Measurements from ENCODE around the gene ARAP1.

ARAP1 gene

DNA sequence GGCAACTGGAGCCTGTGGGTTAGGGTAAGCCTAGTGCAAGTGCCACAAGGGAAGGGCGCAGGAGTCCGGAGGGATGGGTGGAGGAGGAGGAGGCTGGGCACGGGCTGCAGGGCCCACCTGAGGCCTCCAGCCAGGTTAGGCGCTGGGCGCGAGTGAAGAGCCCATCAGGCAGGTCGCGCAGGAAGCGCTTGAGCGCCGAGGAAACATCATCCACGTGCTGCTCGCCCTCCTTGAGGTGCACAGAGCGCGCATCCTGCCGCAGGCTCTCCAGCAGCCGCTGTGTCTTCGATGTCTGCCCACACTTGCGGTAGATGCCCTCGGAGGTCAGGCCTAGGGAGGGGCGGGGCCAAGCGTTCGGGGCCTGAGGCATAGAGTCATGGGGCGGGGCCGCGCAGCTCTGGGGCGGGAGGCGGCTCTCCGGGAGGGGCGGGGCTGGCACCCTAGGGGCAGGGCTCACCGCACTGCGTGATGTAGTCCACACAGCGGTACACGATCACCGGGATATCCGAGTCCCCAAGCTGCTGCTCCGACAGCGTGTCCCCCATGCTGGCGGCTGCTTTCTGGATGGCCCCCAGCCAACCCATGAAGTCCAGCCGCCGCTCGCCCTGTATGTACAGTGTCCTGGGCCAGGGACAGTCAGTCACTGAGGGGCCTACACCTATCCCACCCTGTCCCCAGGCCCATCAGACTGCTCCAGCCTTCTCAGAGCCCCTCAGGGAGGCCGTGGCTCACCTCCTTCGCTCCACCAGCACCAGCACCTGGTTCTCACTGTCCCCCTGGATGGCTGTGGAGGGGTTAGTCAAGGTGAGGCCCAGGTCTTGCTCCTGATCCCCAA, 55.1 kb downstream of the ARAP1 start:
- Histone ChIP-seq H3K4me1 (ENCODE audit: low read depth, poor library complexity, severe bottlenecking) (no peaks in the 10 kb centered on the region), H2AFZ (ENCODE audit: low read depth) (no peak overlapping the region), H3K27me3 (ENCODE audit: insufficient read depth, low read depth) (no peaks in the 10 kb centered on the region)

DNA sequence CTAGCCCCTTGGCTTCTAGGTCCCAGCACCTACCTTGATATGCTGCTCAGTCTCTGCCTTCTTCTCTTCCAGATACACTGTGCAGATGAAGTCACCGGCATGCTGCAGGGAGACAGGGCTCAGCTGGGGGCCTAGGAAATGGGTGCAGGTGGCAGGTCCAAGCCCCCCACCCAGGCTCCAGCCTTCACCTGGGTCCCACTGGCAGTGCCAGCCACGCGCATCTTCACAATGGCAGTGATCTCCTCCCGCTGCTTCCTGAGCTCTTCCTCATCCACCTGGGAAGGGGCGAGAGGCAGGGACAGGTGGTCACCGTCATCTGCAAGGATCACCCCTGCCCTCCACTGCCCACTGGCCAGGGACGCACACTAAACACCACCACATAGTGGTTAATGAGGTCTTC, 56.9 kb downstream of the ARAP1 start:
- H3K9ac ChIP-seq = no peak overlapping the region
- no peak overlapping the region for H3K4me2 ChIP-seq
- no peak overlapping the region for H3K4me3 ChIP-seq (IDR thresholded peaks at IDR 0.05; ENCODE audit: insufficient read depth, low read depth, low read length)
- no peak overlapping the region for H2AFZ ChIP-seq (ENCODE audit: low read depth)
- no peaks in the 10 kb centered on the region for H3K4me1 ChIP-seq (ENCODE audit: low read depth, poor library complexity, severe bottlenecking)
- TF ChIP-seq, protein P1, sequence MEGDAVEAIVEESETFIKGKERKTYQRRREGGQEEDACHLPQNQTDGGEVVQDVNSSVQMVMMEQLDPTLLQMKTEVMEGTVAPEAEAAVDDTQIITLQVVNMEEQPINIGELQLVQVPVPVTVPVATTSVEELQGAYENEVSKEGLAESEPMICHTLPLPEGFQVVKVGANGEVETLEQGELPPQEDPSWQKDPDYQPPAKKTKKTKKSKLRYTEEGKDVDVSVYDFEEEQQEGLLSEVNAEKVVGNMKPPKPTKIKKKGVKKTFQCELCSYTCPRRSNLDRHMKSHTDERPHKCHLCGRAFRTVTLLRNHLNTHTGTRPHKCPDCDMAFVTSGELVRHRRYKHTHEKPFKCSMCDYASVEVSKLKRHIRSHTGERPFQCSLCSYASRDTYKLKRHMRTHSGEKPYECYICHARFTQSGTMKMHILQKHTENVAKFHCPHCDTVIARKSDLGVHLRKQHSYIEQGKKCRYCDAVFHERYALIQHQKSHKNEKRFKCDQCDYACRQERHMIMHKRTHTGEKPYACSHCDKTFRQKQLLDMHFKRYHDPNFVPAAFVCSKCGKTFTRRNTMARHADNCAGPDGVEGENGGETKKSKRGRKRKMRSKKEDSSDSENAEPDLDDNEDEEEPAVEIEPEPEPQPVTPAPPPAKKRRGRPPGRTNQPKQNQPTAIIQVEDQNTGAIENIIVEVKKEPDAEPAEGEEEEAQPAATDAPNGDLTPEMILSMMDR (conservative IDR thresholded peaks at IDR 0.05; ENCODE audit: low read depth, low read length) = no peak
- H4K20me1 ChIP-seq (ENCODE audit: insufficient read depth) = no peaks in the 10 kb centered on the region
- no peaks in the 10 kb centered on the region for H3K27me3 ChIP-seq (ENCODE audit: insufficient read depth, low read depth)
- H3K36me3 ChIP-seq (ENCODE audit: insufficient read depth) = no peaks in the 10 kb centered on the region
- no peaks in the 10 kb centered on the region for H3K79me2 ChIP-seq (ENCODE audit: insufficient read depth, low read depth)
- no peak overlapping the region for H3K27ac ChIP-seq

More for the DNA sequence above, 55.1 kb downstream of the ARAP1 start:
- Histone ChIP-seq H4K20me1 (ENCODE audit: insufficient read depth) (no peaks in the 10 kb centered on the region), H3K9ac (no peak overlapping the region), H3K4me2 (no peak overlapping the region), H3K36me3 (ENCODE audit: insufficient read depth) (no peaks in the 10 kb centered on the region), H3K27ac (no peak overlapping the region), H3K4me3 (IDR thresholded peaks at IDR 0.05; ENCODE audit: insufficient read depth, low read depth, low read length) (no peak overlapping the region), H3K79me2 (ENCODE audit: insufficient read depth, low read depth) (no peaks in the 10 kb centered on the region)
- TF ChIP-seq, protein P1 (conservative IDR thresholded peaks at IDR 0.05; ENCODE audit: low read depth, low read length) = no peak

DNA sequence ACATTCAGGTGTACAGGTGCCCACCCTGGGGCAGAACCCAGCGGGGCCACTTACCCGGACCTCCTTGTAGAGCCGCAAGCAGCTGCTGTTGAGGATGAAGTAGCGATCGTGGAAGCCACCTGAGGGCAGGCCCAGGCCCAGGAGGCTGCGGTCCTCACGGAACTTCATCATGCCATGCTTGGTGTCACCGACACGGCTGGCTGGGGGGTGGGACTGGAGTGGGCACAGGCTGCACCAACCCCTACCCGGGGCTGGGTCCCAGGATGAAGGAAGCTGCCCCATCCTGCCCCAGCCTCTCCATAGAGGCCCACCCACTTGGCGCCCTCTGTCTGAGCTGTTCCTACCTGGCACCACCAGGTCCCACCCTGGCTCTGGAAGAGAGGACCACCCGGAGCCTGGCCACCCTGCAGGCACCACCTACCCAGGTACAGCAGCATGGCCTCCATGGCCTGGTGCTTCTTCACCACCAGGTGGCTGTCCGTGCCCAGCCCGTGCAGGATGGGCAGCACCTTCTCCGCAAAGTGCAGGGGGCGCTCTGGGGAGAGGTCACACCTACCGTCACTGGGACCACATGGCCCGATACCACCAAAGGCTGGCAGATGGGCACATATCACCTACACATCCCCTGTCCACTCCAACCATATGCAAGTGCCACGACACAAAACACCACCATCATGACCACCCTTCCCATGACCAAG, 58.8 kb downstream of the ARAP1 start:
- TF ChIP-seq, protein P1 (conservative IDR thresholded peaks at IDR 0.05; ENCODE audit: low read depth, low read length) = no peak
- Histone ChIP-seq H3K27me3 (ENCODE audit: insufficient read depth, low read depth) (no peaks in the 10 kb centered on the region), H3K27ac (no peak overlapping the region), H3K4me3 (IDR thresholded peaks at IDR 0.05; ENCODE audit: insufficient read depth, low read depth, low read length) (no peak overlapping the region), H2AFZ (ENCODE audit: low read depth) (no peak overlapping the region), H3K9ac (no peak overlapping the region), H3K4me1 (ENCODE audit: low read depth, poor library complexity, severe bottlenecking) (no peaks in the 10 kb centered on the region), H4K20me1 (ENCODE audit: insufficient read depth) (no peaks in the 10 kb centered on the region), H3K79me2 (ENCODE audit: insufficient read depth, low read depth) (no peaks in the 10 kb centered on the region), H3K4me2 (no peak overlapping the region), H3K36me3 (ENCODE audit: insufficient read depth) (no peaks in the 10 kb centered on the region)

DNA sequence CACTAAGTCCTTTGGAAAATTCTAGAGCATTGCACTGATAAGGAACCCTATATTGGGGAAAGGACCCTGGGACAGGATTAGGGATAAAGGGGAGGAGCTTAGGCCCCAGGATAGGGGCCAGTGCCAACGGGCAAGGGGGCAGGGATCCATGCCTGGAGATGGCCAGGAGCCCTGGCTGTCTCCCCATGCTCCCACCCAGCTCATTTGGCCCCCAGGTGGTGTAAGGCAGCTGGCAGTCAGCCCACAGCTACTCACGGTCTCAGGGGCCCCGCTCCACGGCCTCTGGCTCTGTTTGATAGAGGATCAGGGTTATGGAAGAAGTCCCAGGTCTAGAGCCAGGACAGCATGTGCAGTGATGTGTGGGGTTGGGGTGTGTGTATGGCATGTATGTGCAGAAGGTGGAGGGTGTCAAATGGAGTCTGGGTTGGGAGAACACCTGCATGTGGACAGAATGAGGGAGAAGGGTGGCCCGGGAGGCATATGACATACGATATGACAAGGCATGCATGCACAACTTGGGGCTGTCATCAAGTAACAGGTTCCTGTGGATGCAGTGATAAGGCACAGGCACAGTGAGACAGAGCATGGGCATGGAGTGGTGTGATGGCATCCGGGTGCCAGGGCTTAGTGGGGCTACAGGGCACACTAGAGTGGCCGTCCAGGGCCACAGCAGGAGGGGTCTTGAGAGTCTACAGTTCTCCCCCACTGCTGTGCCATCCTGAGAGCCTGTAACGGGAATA, 59.5 kb downstream of the ARAP1 start:
- Histone ChIP-seq H3K4me1 (ENCODE audit: low read depth, poor library complexity, severe bottlenecking) (no peaks in the 10 kb centered on the region), H3K79me2 (ENCODE audit: insufficient read depth, low read depth) (no peaks in the 10 kb centered on the region), H3K4me2 (no peak overlapping the region), H3K27me3 (ENCODE audit: insufficient read depth, low read depth) (no peaks in the 10 kb centered on the region), H3K9ac (no peak overlapping the region), H2AFZ (ENCODE audit: low read depth) (no peak overlapping the region), H3K4me3 (IDR thresholded peaks at IDR 0.05; ENCODE audit: insufficient read depth, low read depth, low read length) (no peak overlapping the region), H3K36me3 (ENCODE audit: insufficient read depth) (no peaks in the 10 kb centered on the region), H4K20me1 (ENCODE audit: insufficient read depth) (no peaks in the 10 kb centered on the region), H3K27ac (no peak overlapping the region)
- TF ChIP-seq, protein P1 (conservative IDR thresholded peaks at IDR 0.05; ENCODE audit: low read depth, low read length) = no peak

Measured in KMS-11 (cell line).